ENCODE data around the gene STX10.

Gene STX10

GRCh38 chr19:13117176-13117771, 32.9 kb downstream of the STX10 start:
- no peaks in the 10 kb centered on the region for H3K9me3 ChIP-seq
- no peak for TF ChIP-seq CTCF (IDR thresholded peaks at IDR 0.05)
- intact Hi-C loops (cut with DNase I; ENCODE audit: low total_unique reads), result no loop called here
- H3K27ac ChIP-seq, result peak overlapping the region; percentile 61 to 70
- no peak for DNase-seq
- no peaks in the 10 kb centered on the region for H3K27me3 ChIP-seq
- H3K4me1 ChIP-seq, result peaks cover 0 to 42% (median 31%) of the 10 kb centered on the region in 4 donors
- H3K36me3 ChIP-seq, result peaks cover 0 to 29% (median 17%) of the 10 kb centered on the region in 3 donors
- peak overlapping the region; percentile 70 to 98 for H3K4me3 ChIP-seq

GRCh38 chr19:13116282-13117175, 33.6 kb downstream of the STX10 start, which contains the start of gene TRMT1:
TRMT1 (minus strand) TSS chr19:13116740; CDS start chr19:13116399, 341 bp downstream.
- H3K4me3 ChIP-seq, result peak within 1 kb of the TSS; percentile 70 to 98
- intact Hi-C loops (cut with DNase I; ENCODE audit: low total_unique reads), result no loop called here
- peaks cover 0 to 42% (median 31%) of the 10 kb centered on the region in 4 donors for H3K4me1 ChIP-seq
- TF ChIP-seq CTCF (IDR thresholded peaks at IDR 0.05), result no peak
- peaks cover 0 to 36% (median 20%) of the 10 kb centered on the region in 3 donors for H3K36me3 ChIP-seq
- H3K27me3 ChIP-seq, result no peaks in the 10 kb centered on the region
- DNase-seq, result peak; percentile 94
- no peaks in the 10 kb centered on the region for H3K9me3 ChIP-seq
- peak within 1 kb of the TSS; percentile 61 to 70 for H3K27ac ChIP-seq

GRCh38 chr19:13115936-13116281, 34.3 kb downstream of the STX10 start:
- no peak for TF ChIP-seq CTCF (IDR thresholded peaks at IDR 0.05)
- Histone ChIP-seq H3K36me3 (peaks cover 0 to 36% (median 20%) of the 10 kb centered on the region in 3 donors), H3K4me3 (peak overlapping the region; percentile 70 to 98), H3K9me3 (no peaks in the 10 kb centered on the region), H3K27me3 (no peaks in the 10 kb centered on the region), H3K4me1 (peaks cover 0 to 42% (median 31%) of the 10 kb centered on the region in 4 donors), H3K27ac (peak overlapping the region; percentile 61 to 70)
- intact Hi-C loops (cut with DNase I; ENCODE audit: low total_unique reads), result no loop called here
- no peak for DNase-seq

DNA sequence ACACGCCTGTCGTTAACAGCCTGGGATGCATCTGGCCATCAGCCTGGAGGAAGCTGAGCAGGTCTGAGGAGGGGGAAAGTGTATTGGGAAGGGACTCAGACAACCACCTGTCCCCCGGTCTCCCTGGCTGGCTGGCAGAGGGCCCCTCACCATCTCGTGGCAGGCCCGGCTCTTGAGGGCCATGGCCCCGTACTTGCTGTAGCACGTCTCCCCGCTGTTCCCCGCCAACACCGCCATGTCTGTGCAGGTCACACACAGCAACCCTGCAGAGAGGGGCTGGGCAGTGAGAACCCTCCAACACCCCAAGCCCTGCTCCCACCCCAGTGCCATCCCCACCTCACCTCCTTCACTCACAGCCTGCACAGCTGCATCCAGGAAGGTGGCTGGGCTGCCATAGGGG, 37.6 kb downstream of the STX10 start:
- Histone ChIP-seq H3K4me3 (no peak overlapping the region), H3K9me3 (no peaks in the 10 kb centered on the region), H3K4me1 (peaks cover 0 to 17% (median 11%) of the 10 kb centered on the region in 4 donors), H3K27ac (no peak overlapping the region), H3K27me3 (no peaks in the 10 kb centered on the region), H3K36me3 (peaks cover 0 to 67% (median 34%) of the 10 kb centered on the region in 3 donors)
- no peak for TF ChIP-seq CTCF (IDR thresholded peaks at IDR 0.05)
- intact Hi-C loops (cut with DNase I; ENCODE audit: low total_unique reads), result no loop called here
- DNase-seq, result no peak

DNA sequence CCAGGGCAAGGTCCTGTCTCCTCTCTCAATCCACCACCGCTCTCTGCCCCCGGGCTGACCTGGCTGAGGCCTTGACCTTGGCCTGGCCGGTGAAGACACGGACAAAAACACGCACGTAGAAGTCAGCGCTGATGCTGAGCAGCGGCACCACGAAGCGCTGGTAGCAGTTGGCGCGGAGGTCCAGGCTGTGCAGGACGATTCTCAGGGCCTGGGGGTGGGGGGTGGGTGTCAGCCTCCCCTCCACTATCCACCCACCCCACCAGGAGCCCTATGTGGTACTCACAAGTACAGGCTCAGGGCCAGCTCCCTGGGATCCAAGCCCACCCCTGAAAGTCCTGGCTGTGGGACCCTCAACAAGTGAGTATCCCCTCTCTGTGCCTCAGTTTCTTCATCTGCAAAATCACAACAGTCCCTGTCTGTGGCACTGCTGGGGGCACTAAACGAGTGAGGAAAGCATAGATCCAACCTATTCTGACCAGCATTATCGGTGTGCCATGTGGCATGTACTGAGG, 40.0 kb downstream of the STX10 start:
- Histone ChIP-seq H3K9me3 (no peaks in the 10 kb centered on the region), H3K27ac (no peak overlapping the region), H3K36me3 (peaks cover 0 to 75% (median 43%) of the 10 kb centered on the region in 3 donors), H3K4me1 (peaks cover 0 to under 1% (median under 1%) of the 10 kb centered on the region in 4 donors), H3K4me3 (no peak overlapping the region), H3K27me3 (no peaks in the 10 kb centered on the region)
- intact Hi-C loops (cut with DNase I; ENCODE audit: low total_unique reads), result no loop called here
- TF ChIP-seq CTCF (IDR thresholded peaks at IDR 0.05), result no peak
- no peak for DNase-seq

Data from tibial artery (tissue), 4 donors.